Measurements from ENCODE around the gene FSTL4.

DNA sequence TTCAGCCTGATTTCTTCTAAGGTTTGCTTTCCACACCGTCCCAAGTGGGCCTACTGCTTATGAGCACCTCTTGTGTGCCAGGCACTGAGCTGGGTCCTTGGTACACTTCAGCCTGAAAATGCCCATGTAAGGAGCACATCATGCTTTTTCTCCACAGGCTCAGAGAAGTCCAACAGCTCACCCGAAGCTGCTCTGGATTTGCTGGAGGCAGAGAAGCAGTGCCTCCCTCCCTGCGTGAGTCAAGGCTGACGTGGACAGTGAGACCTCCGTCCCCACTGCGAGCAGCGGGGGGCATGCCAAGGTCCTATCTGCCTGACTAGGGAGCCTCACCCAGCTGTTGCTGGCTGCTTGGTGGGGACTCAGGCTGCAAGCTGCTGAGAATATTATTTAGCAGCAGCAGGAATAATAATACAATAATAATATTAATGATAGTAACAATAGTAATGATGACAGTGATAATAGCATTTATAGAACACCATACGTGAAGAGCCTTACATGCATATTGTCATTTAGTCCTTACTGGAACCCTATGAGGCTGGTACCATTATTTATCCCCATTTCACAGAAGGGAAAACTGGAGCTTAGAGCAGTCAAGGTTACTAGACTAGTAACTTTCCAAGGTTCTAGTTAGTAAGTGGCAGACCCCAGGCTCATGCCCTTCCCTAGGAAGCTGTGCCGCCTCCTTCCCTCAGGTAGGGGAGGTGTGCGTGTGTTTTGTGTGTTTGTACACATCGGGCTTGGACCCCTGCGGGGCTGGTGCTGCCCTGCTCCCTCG, 365.8 kb downstream of the FSTL4 start:
- TF ChIP-seq, protein P1, sequence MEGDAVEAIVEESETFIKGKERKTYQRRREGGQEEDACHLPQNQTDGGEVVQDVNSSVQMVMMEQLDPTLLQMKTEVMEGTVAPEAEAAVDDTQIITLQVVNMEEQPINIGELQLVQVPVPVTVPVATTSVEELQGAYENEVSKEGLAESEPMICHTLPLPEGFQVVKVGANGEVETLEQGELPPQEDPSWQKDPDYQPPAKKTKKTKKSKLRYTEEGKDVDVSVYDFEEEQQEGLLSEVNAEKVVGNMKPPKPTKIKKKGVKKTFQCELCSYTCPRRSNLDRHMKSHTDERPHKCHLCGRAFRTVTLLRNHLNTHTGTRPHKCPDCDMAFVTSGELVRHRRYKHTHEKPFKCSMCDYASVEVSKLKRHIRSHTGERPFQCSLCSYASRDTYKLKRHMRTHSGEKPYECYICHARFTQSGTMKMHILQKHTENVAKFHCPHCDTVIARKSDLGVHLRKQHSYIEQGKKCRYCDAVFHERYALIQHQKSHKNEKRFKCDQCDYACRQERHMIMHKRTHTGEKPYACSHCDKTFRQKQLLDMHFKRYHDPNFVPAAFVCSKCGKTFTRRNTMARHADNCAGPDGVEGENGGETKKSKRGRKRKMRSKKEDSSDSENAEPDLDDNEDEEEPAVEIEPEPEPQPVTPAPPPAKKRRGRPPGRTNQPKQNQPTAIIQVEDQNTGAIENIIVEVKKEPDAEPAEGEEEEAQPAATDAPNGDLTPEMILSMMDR (IDR thresholded peaks at IDR 0.05), result no peak
- no peak for TF ChIP-seq POLR2A (IDR thresholded peaks at IDR 0.05)
